ENCODE measurements around the gene HOXA11.

GRCh38 chr7:27160145-27160545 is 24.9 kb downstream of the HOXA11 start:
- TF ChIP-seq, protein P1, sequence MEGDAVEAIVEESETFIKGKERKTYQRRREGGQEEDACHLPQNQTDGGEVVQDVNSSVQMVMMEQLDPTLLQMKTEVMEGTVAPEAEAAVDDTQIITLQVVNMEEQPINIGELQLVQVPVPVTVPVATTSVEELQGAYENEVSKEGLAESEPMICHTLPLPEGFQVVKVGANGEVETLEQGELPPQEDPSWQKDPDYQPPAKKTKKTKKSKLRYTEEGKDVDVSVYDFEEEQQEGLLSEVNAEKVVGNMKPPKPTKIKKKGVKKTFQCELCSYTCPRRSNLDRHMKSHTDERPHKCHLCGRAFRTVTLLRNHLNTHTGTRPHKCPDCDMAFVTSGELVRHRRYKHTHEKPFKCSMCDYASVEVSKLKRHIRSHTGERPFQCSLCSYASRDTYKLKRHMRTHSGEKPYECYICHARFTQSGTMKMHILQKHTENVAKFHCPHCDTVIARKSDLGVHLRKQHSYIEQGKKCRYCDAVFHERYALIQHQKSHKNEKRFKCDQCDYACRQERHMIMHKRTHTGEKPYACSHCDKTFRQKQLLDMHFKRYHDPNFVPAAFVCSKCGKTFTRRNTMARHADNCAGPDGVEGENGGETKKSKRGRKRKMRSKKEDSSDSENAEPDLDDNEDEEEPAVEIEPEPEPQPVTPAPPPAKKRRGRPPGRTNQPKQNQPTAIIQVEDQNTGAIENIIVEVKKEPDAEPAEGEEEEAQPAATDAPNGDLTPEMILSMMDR (IDR thresholded peaks at IDR 0.05; ENCODE audit: low read depth, low read length, poor library complexity, severe bottlenecking) = no peak
- no peak for TF ChIP-seq EZH2phosphoT487 (IDR thresholded peaks at IDR 0.05; ENCODE audit: borderline replicate concordance, low read length)

Measured in DOHH2 (cell line).